ENCODE measurements around the gene IMPA2.

DNA sequence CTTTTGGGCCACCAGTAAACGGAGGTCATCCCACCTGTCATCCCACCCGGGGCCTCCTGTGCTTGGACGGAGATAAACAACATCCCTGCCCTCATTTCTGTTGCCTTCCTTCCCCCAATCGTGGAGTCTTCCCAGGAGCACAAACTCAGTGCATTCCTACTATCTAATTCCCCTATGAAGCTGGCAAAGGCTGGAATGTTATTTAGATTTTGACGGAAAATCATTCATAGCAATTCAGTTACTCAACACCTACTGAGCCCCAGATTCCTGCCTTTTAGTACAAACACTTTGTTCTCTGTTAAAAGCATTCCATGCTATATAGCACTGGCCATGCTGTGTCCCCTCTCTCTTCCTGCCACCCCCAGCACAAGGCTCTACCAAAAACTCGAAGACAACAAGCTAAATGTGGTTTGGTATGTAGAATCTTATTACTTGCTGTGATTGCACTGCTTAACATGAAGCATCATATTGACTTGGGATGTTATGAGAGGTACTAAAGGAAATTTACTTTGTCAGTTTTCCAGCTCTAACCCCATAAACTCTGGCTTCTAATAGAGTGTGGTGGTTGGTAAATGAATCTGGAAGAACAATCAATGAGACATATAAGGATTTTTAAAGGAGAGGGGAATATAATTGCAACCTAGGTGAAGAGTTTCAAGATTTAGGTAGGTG is 32.3 kb upstream of the IMPA2 start:
- TF ChIP-seq GATA2 (IDR thresholded peaks at IDR 0.05; ENCODE audit: low read depth, low read length) = no peak
- no peak for TF ChIP-seq GATA3 (IDR thresholded peaks at IDR 0.05; ENCODE audit: low read depth, low read length)

Data from SH-SY5Y (cell line).